ELR (cell line): ENCODE measurements around the gene OSBP2.

ENCODE experiments used
- DNase-seq: peaks from one replicate; pipeline ENCODE4 v3.0.0-alpha.2; 2015; ENCODE audit warnings: low read depth

Gene OSBP2

GRCh38 chr22:30881361-30882183 is 186.9 kb downstream of the OSBP2 start:
- DNase-seq: no peak

- no peak for DNase-seq
Observed at GRCh38 chr22:30882184-30882717, 187.6 kb downstream of the OSBP2 start.

GRCh38 chr22:30882974-30883533 is 188.4 kb downstream of the OSBP2 start:
- DNase-seq: no peak

GRCh38 chr22:30883586-30884145 is 189.0 kb downstream of the OSBP2 start:
- no peak for DNase-seq

- no peak for DNase-seq
Observed at GRCh38 chr22:30884211-30885000, 189.7 kb downstream of the OSBP2 start.

- no peak for DNase-seq
Observed at GRCh38 chr22:30885001-30885366, 190.3 kb downstream of the OSBP2 start.

- DNase-seq: no peak
Observed at GRCh38 chr22:30885591-30885990, 190.9 kb downstream of the OSBP2 start.

- no peak for DNase-seq
Observed at GRCh38 chr22:30887453-30887852, 192.8 kb downstream of the OSBP2 start.

GRCh38 chr22:30887861-30888260 is 193.2 kb downstream of the OSBP2 start:
- DNase-seq: no peak

GRCh38 chr22:30889268-30889995 is 194.8 kb downstream of the OSBP2 start:
- DNase-seq: no peak

GRCh38 chr22:30889996-30890480 is 195.4 kb downstream of the OSBP2 start:
- no peak for DNase-seq

GRCh38 chr22:30890686-30891442 is 196.2 kb downstream of the OSBP2 start:
- peak; percentile 51 for DNase-seq

GRCh38 chr22:30891443-30891755 is 196.7 kb downstream of the OSBP2 start:
- DNase-seq: no peak

- DNase-seq: no peak
Observed at GRCh38 chr22:30891781-30892180, 197.1 kb downstream of the OSBP2 start.

GRCh38 chr22:30892286-30892685 is 197.6 kb downstream of the OSBP2 start:
- no peak for DNase-seq

GRCh38 chr22:30892731-30893221 is 198.1 kb downstream of the OSBP2 start:
- DNase-seq: no peak

GRCh38 chr22:30893434-30894370 is 199.0 kb downstream of the OSBP2 start:
- DNase-seq: no peak

- DNase-seq: no peak
Observed at GRCh38 chr22:30894371-30894740, 199.7 kb downstream of the OSBP2 start.

- DNase-seq: no peak
Observed at GRCh38 chr22:30902496-30903357, 208.1 kb downstream of the OSBP2 start.
